ENCODE data around the gene SIPA1L3.

DNA sequence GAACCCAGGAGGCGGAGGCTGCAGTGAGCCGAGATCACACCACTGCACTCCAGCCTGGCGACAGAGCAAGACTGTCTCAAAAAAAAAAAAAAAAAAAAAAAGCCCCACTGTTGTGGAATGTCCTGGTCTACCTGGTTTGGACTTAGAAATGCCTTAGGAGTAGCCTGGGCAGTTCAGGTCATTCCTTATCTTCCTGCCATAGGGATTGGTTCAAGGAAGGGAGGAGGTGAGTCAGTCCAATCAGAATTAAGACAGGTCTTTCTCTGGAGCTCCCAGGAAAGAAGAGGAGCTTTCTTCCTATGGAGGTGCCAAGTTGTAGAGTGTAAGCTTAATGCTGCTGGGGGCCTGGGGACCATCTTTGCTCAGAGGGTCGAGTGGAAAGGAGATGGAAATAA is 44.8 kb downstream of the SIPA1L3 start:
- TF ChIP-seq CTCF (IDR thresholded peaks at IDR 0.05; ENCODE audit: poor library complexity, severe bottlenecking) (no peak), TAF1 (IDR thresholded peaks at IDR 0.05; ENCODE audit: low read depth) (no peak), EP300 (conservative IDR thresholded peaks at IDR 0.05; ENCODE audit: poor library complexity, severe bottlenecking) (no peak), SMC3 (conservative IDR thresholded peaks at IDR 0.05; ENCODE audit: poor library complexity) (no peak), RAD21 (conservative IDR thresholded peaks at IDR 0.05) (no peak)

Data from neural cell (in vitro differentiated cells).